GM19035 (cell line): ENCODE measurements around the gene PLEKHM1.
A peak's percentile ranks its signal among the peaks of the same experiment; 100 is the strongest.
"Not testable (repeated sequence)": the region's sequence is repeated elsewhere in the genome, so short reads cannot be mapped to it uniquely, and the experiment has no call there.

Source experiments
- ATAC-seq: cut with Tn5 transposase; IDR thresholded peaks from one replicate; pipeline ENCODE4 v1.9.1; 2021; ENCODE audit not compliant: unreplicated experiment

The PLEKHM1 gene

GRCh38 chr17:45461524-45462327 is 28.8 kb downstream of the PLEKHM1 start:
- ATAC-seq, result peak; percentile 86

GRCh38 chr17:45460422-45460821 is 30.1 kb downstream of the PLEKHM1 start:
- ATAC-seq, result not testable (repeated sequence)

- ATAC-seq, result not testable (repeated sequence)
These were observed 36.2 kb downstream of the PLEKHM1 start for GRCh38 chr17:45454341-45454740.

GRCh38 chr17:45453731-45454130 is 36.8 kb downstream of the PLEKHM1 start:
- not testable (repeated sequence) for ATAC-seq

GRCh38 chr17:45453225-45453534 is 37.3 kb downstream of the PLEKHM1 start:
- ATAC-seq, result not testable (repeated sequence)

GRCh38 chr17:45452329-45453224 is 37.9 kb downstream of the PLEKHM1 start:
- not testable (repeated sequence) for ATAC-seq

GRCh38 chr17:45451660-45452059 is 38.9 kb downstream of the PLEKHM1 start:
- not testable (repeated sequence) for ATAC-seq

GRCh38 chr17:45451131-45451530 is 39.4 kb downstream of the PLEKHM1 start:
- no peak for ATAC-seq

- not testable (repeated sequence) for ATAC-seq
These were observed 40.7 kb downstream of the PLEKHM1 start for GRCh38 chr17:45449708-45450329.

GRCh38 chr17:45449260-45449659 is 41.3 kb downstream of the PLEKHM1 start:
- not testable (repeated sequence) for ATAC-seq

- ATAC-seq, result not testable (repeated sequence)
These were observed 42.0 kb downstream of the PLEKHM1 start for GRCh38 chr17:45448483-45448882.

- not testable (repeated sequence) for ATAC-seq
These were observed 42.5 kb downstream of the PLEKHM1 start for GRCh38 chr17:45448066-45448465.

- not testable (repeated sequence) for ATAC-seq
These were observed 42.9 kb downstream of the PLEKHM1 start for GRCh38 chr17:45447650-45448049.

GRCh38 chr17:45446872-45447625 is 43.5 kb downstream of the PLEKHM1 start:
- not testable (repeated sequence) for ATAC-seq

- not testable (repeated sequence) for ATAC-seq
These were observed 44.4 kb downstream of the PLEKHM1 start for GRCh38 chr17:45445901-45446743.

GRCh38 chr17:45444856-45445820 is 45.4 kb downstream of the PLEKHM1 start:
- not testable (repeated sequence) for ATAC-seq

- not testable (repeated sequence) for ATAC-seq
These were observed 46.2 kb downstream of the PLEKHM1 start for GRCh38 chr17:45444301-45444700.
